Sigmoid colon (tissue), 3 donors: Measurements from ENCODE around the gene JAKMIP1.

Source experiments
- POLR2A ChIP-seq, 2 donors: fragments of 450-650 bp; IDR thresholded peaks; one replicate each; pipeline ENCODE4 v1.6.1; 2016; ENCODE audit warnings: antibody characterized with exemption in 2 of 2, mild to moderate bottlenecking in 2 of 2, moderate library complexity in 2 of 2
- TF ChIP-seq, protein P1 (sequence below), 4 experiments: fragments of 450-650 bp in 3 of 4; fragments of 200-600 bp in 1 of 4; IDR thresholded peaks; one replicate each; pipeline ENCODE4 v1.5.1; 2016 to 2019; ENCODE audit warnings: antibody characterized with exemption in 4 of 4, mild to moderate bottlenecking in 3 of 4, moderate library complexity in 2 of 4

DNA sequence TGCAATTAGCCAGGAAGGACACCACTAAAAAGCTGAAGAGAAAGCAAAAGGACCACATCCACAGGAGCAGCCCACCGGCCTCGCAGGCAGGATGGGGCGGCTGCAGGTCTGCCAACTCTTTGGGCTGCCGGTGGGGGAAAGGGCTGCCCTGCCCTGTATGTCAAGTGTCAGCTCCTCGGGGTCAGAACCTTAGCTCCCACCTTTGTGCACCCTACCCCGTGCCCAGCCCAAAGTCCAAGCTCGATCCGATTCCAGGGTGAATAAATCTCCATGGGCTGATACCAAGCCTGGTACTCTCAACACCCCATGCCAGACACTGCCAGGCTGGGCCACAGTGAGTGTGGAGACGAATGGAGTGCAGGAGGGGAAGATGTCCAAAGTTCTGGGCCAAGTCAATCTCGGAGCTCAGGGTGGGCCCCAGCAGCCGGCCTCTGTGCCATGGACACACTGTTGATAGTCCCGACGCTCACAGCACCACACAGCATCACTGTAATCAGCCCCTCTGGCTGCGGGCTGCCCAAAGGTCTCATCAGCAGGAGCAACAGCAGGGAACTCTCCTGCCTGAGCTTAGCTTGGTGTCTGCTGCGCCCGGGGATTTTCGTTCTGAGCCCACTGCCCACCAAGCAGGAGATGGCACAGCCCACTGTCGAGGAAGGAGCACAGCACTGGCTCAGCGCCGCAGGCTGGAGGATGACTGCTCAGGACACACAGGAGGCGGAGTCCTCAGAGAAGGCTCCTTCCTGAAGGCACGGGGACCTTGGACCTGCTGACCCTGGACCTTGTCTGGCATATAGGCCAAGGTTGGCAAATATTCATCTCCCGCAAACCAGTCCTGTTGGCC is 84.4 kb downstream of the JAKMIP1 start:
- TF ChIP-seq, protein P1, sequence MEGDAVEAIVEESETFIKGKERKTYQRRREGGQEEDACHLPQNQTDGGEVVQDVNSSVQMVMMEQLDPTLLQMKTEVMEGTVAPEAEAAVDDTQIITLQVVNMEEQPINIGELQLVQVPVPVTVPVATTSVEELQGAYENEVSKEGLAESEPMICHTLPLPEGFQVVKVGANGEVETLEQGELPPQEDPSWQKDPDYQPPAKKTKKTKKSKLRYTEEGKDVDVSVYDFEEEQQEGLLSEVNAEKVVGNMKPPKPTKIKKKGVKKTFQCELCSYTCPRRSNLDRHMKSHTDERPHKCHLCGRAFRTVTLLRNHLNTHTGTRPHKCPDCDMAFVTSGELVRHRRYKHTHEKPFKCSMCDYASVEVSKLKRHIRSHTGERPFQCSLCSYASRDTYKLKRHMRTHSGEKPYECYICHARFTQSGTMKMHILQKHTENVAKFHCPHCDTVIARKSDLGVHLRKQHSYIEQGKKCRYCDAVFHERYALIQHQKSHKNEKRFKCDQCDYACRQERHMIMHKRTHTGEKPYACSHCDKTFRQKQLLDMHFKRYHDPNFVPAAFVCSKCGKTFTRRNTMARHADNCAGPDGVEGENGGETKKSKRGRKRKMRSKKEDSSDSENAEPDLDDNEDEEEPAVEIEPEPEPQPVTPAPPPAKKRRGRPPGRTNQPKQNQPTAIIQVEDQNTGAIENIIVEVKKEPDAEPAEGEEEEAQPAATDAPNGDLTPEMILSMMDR (IDR thresholded peaks at IDR 0.05) = no peak
- no peak for TF ChIP-seq POLR2A (IDR thresholded peaks at IDR 0.05)
